BE2C (cell line): Measurements from ENCODE around the gene HYDIN.

Experiments used
- DNase-seq: peaks from one replicate; pipeline ENCODE4 v3.0.0-alpha.2; 2020
- H3K27me3 ChIP-seq: fragments of 250-450 bp; sonication (Bioruptor Pico); 2 replicates; pipeline ENCODE4 v1.5.1; 2020; ENCODE audit warnings: mild to moderate bottlenecking
- H3K36me3 ChIP-seq: fragments of 250-450 bp; sonication (Bioruptor Pico); 2 replicates; pipeline ENCODE4 v1.5.1; 2020; ENCODE audit warnings: mild to moderate bottlenecking
- H3K4me1 ChIP-seq: fragments of 250-450 bp; sonication (Bioruptor Pico); 2 replicates; pipeline ENCODE4 v1.5.1; 2020
- H3K4me3 ChIP-seq: 2 replicates; pipeline ENCODE4 v1.5.1; 2011; ENCODE audit warnings: low read depth, low read length
- H3K9me3 ChIP-seq: fragments of 250-450 bp; sonication (Bioruptor Pico); 2 replicates; pipeline ENCODE4 v1.5.1; 2020
- CTCF ChIP-seq: IDR thresholded peaks from 2 replicates; pipeline ENCODE4 v1.5.1; 2012; ENCODE audit warnings: mild to moderate bottlenecking, low read depth, low read length

HYDIN gene

GRCh38 chr16:71242036-71242435, 11.5 kb upstream of the HYDIN start:
- Histone ChIP-seq H3K9me3 (no peaks in the 10 kb centered on the region), H3K27me3 (peaks cover 16% of the 10 kb centered on the region), H3K36me3 (no peaks in the 10 kb centered on the region), H3K4me1 (no peaks in the 10 kb centered on the region), H3K4me3 (no peak overlapping the region)
- no peak for TF ChIP-seq CTCF
- no peak for DNase-seq

GRCh38 chr16:71229344-71229743, 1.2 kb downstream of the HYDIN start:
- no peak for DNase-seq
- Histone ChIP-seq H3K9me3 (no peaks in the 10 kb centered on the region; the same call in 1 of the 2 replicates), H3K36me3 (no peaks in the 10 kb centered on the region), H3K27me3 (no peaks in the 10 kb centered on the region), H3K4me1 (no peaks in the 10 kb centered on the region), H3K4me3 (no peak overlapping the region)
- TF ChIP-seq CTCF, result no peak

DNA sequence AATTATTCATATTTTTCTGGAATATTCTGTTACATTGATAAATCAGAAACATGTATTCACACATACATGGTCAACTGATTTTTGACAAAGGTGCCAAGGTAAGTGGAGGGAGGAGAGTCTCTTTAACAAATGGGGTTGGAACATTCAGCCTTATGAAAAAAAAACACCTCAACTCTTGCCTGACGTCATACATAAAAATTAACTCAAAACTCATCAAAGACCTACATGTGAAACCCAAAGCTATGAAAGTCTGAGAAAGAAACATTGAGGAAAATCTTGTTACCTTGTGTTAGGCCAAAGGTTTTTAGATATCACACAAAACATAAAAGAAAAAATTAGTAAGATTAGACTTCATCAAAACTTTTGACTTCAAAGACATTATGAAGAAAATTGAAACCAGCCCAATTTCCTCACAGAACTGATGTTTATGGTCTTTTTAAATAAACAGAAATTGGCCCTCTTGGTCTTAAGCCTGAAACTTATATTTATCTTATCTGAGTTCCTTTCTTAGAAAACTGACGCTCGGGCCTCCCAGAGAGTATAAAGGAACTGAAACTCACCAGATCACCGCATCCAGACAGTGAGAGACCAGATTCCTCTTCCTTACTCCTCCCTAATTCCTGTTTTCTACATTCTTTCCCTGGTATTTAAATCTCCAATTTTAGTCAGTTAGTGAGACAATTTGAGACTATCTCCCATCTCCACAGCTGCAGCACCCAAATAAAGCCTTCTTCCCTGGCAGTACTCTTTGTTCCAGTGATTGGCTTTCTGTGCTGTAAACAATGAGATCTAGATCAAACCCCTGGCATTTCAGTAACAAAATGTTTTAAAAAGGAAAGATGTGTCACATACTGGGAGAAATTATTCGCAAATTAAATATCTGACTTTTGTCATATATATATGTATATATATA, 4.0 kb downstream of the HYDIN start:
- Histone ChIP-seq H3K9me3 (no peaks in the 10 kb centered on the region; the same call in 1 of the 2 replicates), H3K36me3 (no peaks in the 10 kb centered on the region), H3K27me3 (no peaks in the 10 kb centered on the region), H3K4me1 (no peaks in the 10 kb centered on the region), H3K4me3 (no peak overlapping the region)
- no peak for DNase-seq
- TF ChIP-seq CTCF, result no peak

- Histone ChIP-seq H3K36me3 (no peaks in the 10 kb centered on the region), H3K4me1 (no peaks in the 10 kb centered on the region), H3K4me3 (no peak overlapping the region), H3K9me3 (no peaks in the 10 kb centered on the region; the same call in 1 of the 2 replicates), H3K27me3 (no peaks in the 10 kb centered on the region)
- no peak for DNase-seq
- TF ChIP-seq CTCF, result no peak
These were observed 5.4 kb downstream of the HYDIN start for GRCh38 chr16:71225145-71225544.

GRCh38 chr16:71218306-71218963, 12.1 kb downstream of the HYDIN start:
- Histone ChIP-seq H3K9me3 (no peaks in the 10 kb centered on the region), H3K4me3 (no peak overlapping the region), H3K36me3 (no peaks in the 10 kb centered on the region), H3K4me1 (no peaks in the 10 kb centered on the region), H3K27me3 (peaks cover 3% of the 10 kb centered on the region; the same call in 1 of the 2 replicates)
- DNase-seq, result no peak
- TF ChIP-seq CTCF, result no peak

- TF ChIP-seq CTCF, result no peak
- H3K4me1 ChIP-seq, result no peaks in the 10 kb centered on the region
These were observed 13.0 kb downstream of the HYDIN start for GRCh38 chr16:71217506-71217905.

More at GRCh38 chr16:71217506-71217905, 13.0 kb downstream of the HYDIN start:
- no peak for DNase-seq
- Histone ChIP-seq H3K27me3 (peaks cover 7% of the 10 kb centered on the region; the same call in 1 of the 2 replicates), H3K9me3 (no peaks in the 10 kb centered on the region), H3K4me3 (no peak overlapping the region), H3K36me3 (no peaks in the 10 kb centered on the region)
